Breast epithelium (tissue), 4 donors: ENCODE results near the gene C6orf62. TPM values are rescaled to one million over a fixed set of nuclear protein-coding genes. Genes with fewer than 3 reads are reported as not detected.
"Not testable (repeated sequence)": the region's sequence is repeated elsewhere in the genome, so short reads cannot be mapped to it uniquely, and the experiment has no call there.

Source experiments
- DNase-seq, 2 donors: peaks; one replicate each; pipeline ENCODE4 v3.0.0-alpha.2; 2019; ENCODE audit warnings: low spot score in 2 of 2
- H3K27ac ChIP-seq, 2 donors: fragments of 200-600 bp; sonication (generic) in 1 of 2; one replicate each; pipeline ENCODE4 v1.5.1; 2016 to 2019; ENCODE audit warnings: mild to moderate bottlenecking in 1 of 2
- H3K27me3 ChIP-seq, 2 donors: fragments of 200-600 bp; sonication (generic) in 1 of 2; one replicate each; pipeline versions ENCODE4 v1.5.1 to v1.6.0; 2017 to 2019; ENCODE audit warnings: control low read depth in 1 of 2, mild to moderate bottlenecking in 1 of 2
- H3K36me3 ChIP-seq: fragments of 200-600 bp; one replicate; pipeline ENCODE4 v1.5.1; 2019
- H3K4me1 ChIP-seq, 2 donors: fragments of 200-600 bp; sonication (generic); one replicate each; pipeline ENCODE4 v1.5.1; 2016 to 2019; ENCODE audit warnings: control low read depth in 1 of 2
- H3K4me3 ChIP-seq, 3 donors: fragments of 200-600 bp; sonication (generic); 1 replicate in 2 of 3; 2 replicates in 1 of 3; pipeline ENCODE4 v1.5.1; 2016 to 2019; ENCODE audit warnings: mild to moderate bottlenecking in 3 of 3, moderate library complexity in 2 of 3
- H3K9me3 ChIP-seq, 2 donors: fragments of 200-600 bp; sonication (generic) in 1 of 2; one replicate each; pipeline ENCODE4 v1.5.1; 2016 to 2019; ENCODE audit warnings: control low read depth in 1 of 2
- POLR2A ChIP-seq: fragments of 450-650 bp; IDR thresholded peaks from one replicate; pipeline ENCODE4 v1.6.1; 2016; ENCODE audit warnings: antibody characterized with exemption, mild to moderate bottlenecking, moderate library complexity
- POLR2AphosphoS5 ChIP-seq, 3 donors: sonication (generic); formaldehyde crosslinking; IDR thresholded peaks; one replicate each; pipeline ENCODE4 v1.6.1; 2017; ENCODE audit warnings: antibody characterized with exemption in 3 of 3
- intact Hi-C: fragments of 100-400 bp; cut with DNase I; formaldehyde crosslinking; loops from one replicate; pipeline ENCODE4 v1.15.1; 2023; ENCODE audit warnings: low total_unique reads
- total RNA-seq, 3 donors: library from RNA; depleted of rRNA; stranded (reverse); fragments of >200 nt; gene quantifications; one replicate each; pipeline ENCODE4 v1.1.0, GENCODE V29; 2016
- TF ChIP-seq, protein P1 (sequence below), 3 donors: fragments of 450-650 bp; IDR thresholded peaks; one replicate each; pipeline ENCODE4 v1.5.1; 2016 to 2017; ENCODE audit warnings: antibody characterized with exemption in 3 of 3, mild to moderate bottlenecking in 3 of 3, moderate library complexity in 3 of 3

C6orf62 gene
- total RNA-seq: 10 to 100 TPM; 57.0 to 86.1 (median 66.1) TPM

DNA sequence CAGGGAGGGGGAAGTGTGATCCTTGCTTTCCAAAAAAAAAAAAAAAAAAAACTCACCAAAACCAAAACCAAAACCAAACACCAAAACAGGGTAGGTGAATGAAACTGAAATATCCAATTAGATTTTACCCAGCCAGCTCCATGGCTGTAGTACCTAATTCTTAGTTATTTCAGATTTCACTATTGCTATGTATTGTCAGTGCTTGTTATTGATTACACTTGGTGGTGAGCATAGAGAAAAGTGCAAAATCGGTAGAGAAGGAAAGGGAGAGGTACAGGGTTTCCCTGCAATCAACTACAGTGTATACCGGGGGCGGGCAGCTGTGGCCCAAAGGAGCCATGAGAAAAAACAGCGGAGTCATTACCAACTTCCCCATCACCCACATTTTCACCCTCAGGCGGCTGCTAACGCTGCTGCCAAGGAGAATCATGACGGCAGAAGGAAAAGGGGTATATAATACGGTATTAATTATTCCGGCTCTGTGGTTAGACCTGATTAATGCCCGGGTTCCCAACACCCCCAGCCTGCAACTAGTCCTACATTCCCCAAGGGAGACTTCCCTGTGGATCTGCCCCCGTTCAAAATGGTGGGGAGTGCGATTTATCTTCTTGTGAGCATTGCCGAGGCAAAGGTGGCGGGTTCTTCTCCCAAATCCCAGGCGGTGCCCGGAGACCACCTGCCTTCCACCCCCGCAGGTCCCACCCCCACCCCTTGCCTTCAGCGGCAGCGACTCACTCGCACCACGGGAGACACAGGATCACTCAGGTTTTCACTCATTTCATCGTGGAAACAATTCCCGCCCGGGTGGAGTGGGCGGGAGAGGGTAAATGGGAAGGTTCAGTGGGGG is at the start of gene C6orf62:
C6orf62 (minus strand) TSS at position 30 of the 847 bp plus-strand sequence. CDS start 486 bp downstream, outside the sequence.
- DNase-seq: no peak
- H3K4me3 ChIP-seq: peak within 1 kb of the TSS; percentile 80 to 96 (median 88)
- H3K36me3 ChIP-seq: no peaks in the 10 kb centered on the region
- H3K9me3 ChIP-seq: no peaks in the 10 kb centered on the region
- no peaks in the 10 kb centered on the region for H3K4me1 ChIP-seq
- no peaks in the 10 kb centered on the region for H3K27me3 ChIP-seq
- TF ChIP-seq POLR2A (no peak), POLR2AphosphoS5 (IDR thresholded peaks at IDR 0.05) (peak in 2 of 3 donors; percentile 22 to 25)
- intact Hi-C loops: no loop called here
- H3K27ac ChIP-seq: peak within 1 kb of the TSS; percentile 98 to 100

DNA sequence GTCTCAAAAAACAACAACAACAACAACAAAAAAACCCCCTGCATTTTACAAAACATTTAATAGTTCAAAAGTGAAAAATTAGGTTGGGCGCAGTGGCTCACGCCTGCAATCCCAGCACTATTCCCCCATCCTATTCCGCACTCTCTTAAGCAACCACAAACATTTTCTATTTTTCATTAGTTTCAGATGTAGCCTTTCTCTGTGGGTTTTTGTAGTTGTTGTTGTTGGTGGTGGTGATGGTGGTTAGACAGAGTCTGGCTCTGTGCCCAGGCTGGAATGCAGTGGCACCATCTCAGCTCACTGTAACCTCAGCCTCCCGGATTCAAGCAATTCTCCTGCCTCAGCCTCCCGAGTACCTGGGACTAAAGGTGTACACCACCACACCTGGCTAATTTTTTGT is 49.4 kb upstream of the C6orf62 start:
- no peaks in the 10 kb centered on the region for H3K36me3 ChIP-seq
- no peaks in the 10 kb centered on the region for H3K4me1 ChIP-seq
- no peak overlapping the region for H3K4me3 ChIP-seq
- TF ChIP-seq POLR2A (no peak), POLR2AphosphoS5 (IDR thresholded peaks at IDR 0.05) (no peak)
- TF ChIP-seq, protein P1, sequence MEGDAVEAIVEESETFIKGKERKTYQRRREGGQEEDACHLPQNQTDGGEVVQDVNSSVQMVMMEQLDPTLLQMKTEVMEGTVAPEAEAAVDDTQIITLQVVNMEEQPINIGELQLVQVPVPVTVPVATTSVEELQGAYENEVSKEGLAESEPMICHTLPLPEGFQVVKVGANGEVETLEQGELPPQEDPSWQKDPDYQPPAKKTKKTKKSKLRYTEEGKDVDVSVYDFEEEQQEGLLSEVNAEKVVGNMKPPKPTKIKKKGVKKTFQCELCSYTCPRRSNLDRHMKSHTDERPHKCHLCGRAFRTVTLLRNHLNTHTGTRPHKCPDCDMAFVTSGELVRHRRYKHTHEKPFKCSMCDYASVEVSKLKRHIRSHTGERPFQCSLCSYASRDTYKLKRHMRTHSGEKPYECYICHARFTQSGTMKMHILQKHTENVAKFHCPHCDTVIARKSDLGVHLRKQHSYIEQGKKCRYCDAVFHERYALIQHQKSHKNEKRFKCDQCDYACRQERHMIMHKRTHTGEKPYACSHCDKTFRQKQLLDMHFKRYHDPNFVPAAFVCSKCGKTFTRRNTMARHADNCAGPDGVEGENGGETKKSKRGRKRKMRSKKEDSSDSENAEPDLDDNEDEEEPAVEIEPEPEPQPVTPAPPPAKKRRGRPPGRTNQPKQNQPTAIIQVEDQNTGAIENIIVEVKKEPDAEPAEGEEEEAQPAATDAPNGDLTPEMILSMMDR (IDR thresholded peaks at IDR 0.05): no peak
- H3K27ac ChIP-seq: no peak overlapping the region
- no peak for DNase-seq
- no peaks in the 10 kb centered on the region for H3K9me3 ChIP-seq
- intact Hi-C loops: no loop called here
- no peaks in the 10 kb centered on the region for H3K27me3 ChIP-seq

DNA sequence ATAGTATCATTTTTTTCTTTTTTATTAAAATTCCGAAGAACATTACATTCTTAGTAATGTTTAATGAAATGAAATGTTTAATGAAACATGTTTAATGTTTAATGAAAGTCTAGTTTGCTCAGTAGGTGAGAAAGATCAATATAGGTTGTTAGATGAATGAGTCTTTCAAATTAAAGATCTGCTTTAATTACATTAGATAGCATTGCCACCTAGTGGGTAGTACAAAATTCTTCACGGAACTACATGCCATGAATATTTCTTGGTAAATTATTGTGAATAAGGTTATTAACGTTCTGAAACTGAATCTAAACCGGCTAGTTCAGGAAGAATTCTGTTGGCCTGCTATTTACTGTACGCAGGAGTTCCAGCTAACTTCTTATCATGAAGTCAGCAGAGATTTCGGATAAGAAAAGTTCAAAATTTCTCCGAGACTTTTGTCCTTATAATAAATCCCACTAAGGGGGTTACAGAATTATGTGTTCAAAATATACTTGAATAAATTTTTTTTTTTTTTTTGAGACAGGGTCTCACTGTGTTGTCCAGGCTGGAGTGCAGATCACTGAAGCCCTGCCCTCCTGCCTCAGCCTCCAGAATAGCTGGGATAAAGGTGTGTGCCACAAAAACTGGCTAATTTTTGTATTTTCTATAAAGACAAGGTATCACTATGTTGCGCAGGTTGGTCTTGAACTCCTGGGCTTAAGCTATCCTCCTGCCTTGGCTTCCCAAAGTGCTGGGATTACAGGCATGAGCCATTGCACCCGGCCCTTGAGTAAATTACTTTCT is 47.9 kb upstream of the C6orf62 start:
- Histone ChIP-seq H3K36me3 (no peaks in the 10 kb centered on the region), H3K4me3 (no peak overlapping the region), H3K9me3 (no peaks in the 10 kb centered on the region), H3K4me1 (no peaks in the 10 kb centered on the region), H3K27me3 (no peaks in the 10 kb centered on the region), H3K27ac (no peak overlapping the region)
- DNase-seq: no peak
- no peak for TF ChIP-seq POLR2AphosphoS5 (IDR thresholded peaks at IDR 0.05)
- TF ChIP-seq POLR2A: no peak
- TF ChIP-seq, protein P1 (IDR thresholded peaks at IDR 0.05): peak in 2 of 3 donors; percentile 37 to 45
- intact Hi-C loops: no loop called here

DNA sequence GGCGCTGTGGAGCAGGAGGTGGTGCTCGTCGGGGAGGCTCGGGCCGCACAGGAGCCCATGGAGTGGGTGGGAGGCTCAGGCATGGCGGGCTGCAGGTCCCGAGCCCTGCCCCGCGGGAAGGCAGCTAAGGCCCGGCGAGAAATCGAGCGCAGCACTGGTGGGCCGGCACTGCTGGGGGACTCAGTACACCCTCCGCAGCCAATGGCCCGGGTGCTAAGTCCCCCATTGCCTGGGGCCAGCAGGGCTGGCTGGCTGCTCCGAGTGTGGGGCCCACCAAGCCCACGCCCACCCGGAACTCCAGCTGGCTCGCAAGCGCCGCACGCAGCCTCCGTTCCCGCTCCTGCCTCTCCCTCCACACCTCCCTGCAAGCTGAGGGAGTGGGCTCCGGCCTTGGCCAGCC is 47.0 kb upstream of the C6orf62 start:
- H3K36me3 ChIP-seq, H3K27me3 ChIP-seq, DNase-seq, H3K4me3 ChIP-seq, H3K4me1 ChIP-seq, H3K27ac ChIP-seq, intact Hi-C loops, H3K9me3 ChIP-seq: not testable (repeated sequence)

DNA sequence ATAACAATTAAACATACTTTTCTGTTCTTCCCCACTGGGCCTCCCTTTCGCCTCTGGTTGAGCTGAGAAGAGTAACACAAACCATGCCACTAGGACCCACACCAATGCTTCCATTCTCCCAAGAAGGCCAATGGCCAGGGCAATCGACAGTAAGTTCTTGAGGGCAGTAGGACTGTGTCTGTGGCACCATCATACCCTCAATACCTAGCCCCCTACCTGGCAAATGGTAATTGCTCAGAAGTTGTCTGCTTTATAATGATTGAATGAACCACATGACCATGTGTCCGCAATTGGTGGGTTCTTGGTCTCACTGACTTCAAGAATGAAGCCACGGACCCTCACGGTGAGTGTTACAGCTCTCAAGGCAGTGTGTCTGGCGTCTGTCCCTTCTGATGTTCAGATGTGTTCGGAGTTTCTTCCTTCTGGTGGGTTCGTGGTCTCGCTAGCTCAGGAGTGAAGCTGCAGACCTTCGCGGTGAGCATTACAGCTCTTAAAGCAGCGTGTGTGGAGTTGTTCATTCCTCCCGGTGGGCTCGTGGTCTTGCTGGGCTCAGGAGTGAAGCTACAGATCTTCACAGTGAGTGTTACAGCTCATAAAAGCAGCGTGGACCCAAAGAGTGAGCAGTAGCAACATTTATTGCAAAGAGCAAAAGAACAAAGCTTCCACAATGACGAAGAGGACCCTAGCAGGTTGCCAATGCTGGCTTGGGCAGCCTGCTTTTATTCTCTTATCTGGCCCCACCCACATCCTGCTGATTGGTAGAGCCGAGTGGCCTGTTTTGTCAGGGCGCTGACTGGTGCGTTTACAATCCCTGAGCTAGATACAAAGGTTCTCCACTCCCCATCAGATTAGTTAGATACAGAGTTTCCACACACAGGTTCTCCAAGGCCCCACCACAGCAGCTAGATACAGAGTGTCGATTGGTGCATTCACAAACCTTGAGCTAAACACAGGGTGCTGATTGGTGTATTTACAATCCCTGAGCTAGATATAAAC is 46.2 kb upstream of the C6orf62 start:
- intact Hi-C loops: loop anchor here (5.0 kb wide), 1 partner anchor 108 kb away; no protein-coding TSS in a partner anchor
- not testable (repeated sequence) for H3K27me3 ChIP-seq, H3K36me3 ChIP-seq

DNA sequence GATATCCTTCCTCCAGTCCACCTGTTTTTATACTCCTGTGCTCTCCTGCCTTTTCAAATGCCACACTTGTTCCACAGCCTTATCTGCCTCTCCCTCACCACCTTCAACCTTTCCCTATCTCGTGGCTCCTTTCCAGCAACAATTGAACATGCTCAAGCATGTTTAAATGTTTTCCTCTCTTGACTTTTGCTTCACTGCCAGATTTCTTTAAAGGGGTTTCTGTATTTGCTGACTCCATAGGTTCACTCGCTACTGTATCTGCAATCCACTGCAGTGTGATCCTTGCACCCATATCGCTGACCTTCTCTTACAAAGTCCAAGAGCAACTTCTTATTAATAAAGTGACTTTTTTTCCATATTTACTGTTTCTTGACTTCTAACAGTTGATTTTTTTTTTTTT is 44.6 kb upstream of the C6orf62 start:
- DNase-seq: no peak
- Histone ChIP-seq H3K27ac (no peak overlapping the region), H3K4me1 (no peaks in the 10 kb centered on the region), H3K4me3 (no peak overlapping the region), H3K27me3 (no peaks in the 10 kb centered on the region), H3K36me3 (no peaks in the 10 kb centered on the region), H3K9me3 (no peaks in the 10 kb centered on the region)
- no peak for TF ChIP-seq POLR2A
- TF ChIP-seq, protein P1 (IDR thresholded peaks at IDR 0.05): no peak
- TF ChIP-seq POLR2AphosphoS5 (IDR thresholded peaks at IDR 0.05): no peak
- intact Hi-C loops: loop anchor here (5.0 kb wide), 1 partner anchor 106 kb away; no protein-coding TSS in a partner anchor

More for the DNA sequence above, 46.2 kb upstream of the C6orf62 start:
- not testable (repeated sequence) for DNase-seq, H3K27ac ChIP-seq, H3K9me3 ChIP-seq, H3K4me1 ChIP-seq, H3K4me3 ChIP-seq
